AG08395 (cell line): ENCODE results near the gene KCNQ5.
"Not testable (repeated sequence)": the region's sequence is repeated elsewhere in the genome, so short reads cannot be mapped to it uniquely, and the experiment has no call there.

Experiments
- DNase-seq: peaks from one replicate; pipeline ENCODE4 v3.0.0; 2012; ENCODE audit warnings: mixed read lengths, low spot score

The KCNQ5 gene

GRCh38 chr6:72621291-72622093 is at the start of gene KCNQ5:
Gene KCNQ5, plus strand, starts transcription at chr6:72622064.
- peak; percentile 18 for DNase-seq

GRCh38 chr6:72579865-72580264 is 42.0 kb upstream of the KCNQ5 start:
- DNase-seq: no peak

GRCh38 chr6:72580281-72580940 is 41.5 kb upstream of the KCNQ5 start:
- peak; percentile 69 for DNase-seq

- not testable (repeated sequence) for DNase-seq
Measured at GRCh38 chr6:72580950-72581349, 40.9 kb upstream of the KCNQ5 start.

GRCh38 chr6:72588155-72588554 is 33.7 kb upstream of the KCNQ5 start:
- DNase-seq: no peak

- no peak for DNase-seq
Measured at GRCh38 chr6:72589096-72589495, 32.8 kb upstream of the KCNQ5 start.

- DNase-seq: no peak
Measured at GRCh38 chr6:72595812-72596211, 26.1 kb upstream of the KCNQ5 start.

GRCh38 chr6:72616406-72617015 is 5.4 kb upstream of the KCNQ5 start:
- DNase-seq: peak; percentile 20

GRCh38 chr6:72617721-72618120 is 4.1 kb upstream of the KCNQ5 start:
- DNase-seq: no peak

- peak; percentile 50 for DNase-seq
Measured at GRCh38 chr6:72619883-72620696, 1.8 kb upstream of the KCNQ5 start.

- no peak for DNase-seq
Measured at GRCh38 chr6:72620871-72621290, 983 bp upstream of the KCNQ5 start.

GRCh38 chr6:72622094-72622940 is 453 bp downstream of the KCNQ5 start:
- peak; percentile 38 for DNase-seq

- no peak for DNase-seq
Measured at GRCh38 chr6:72623808-72624207, 1.9 kb downstream of the KCNQ5 start.

- DNase-seq: peak; percentile 27
Measured at GRCh38 chr6:72624557-72625160, 2.8 kb downstream of the KCNQ5 start.

GRCh38 chr6:72626126-72626525 is 4.3 kb downstream of the KCNQ5 start:
- DNase-seq: no peak

- DNase-seq: no peak
Measured at GRCh38 chr6:72627539-72627938, 5.7 kb downstream of the KCNQ5 start.

- peak; percentile 37 for DNase-seq
Measured at GRCh38 chr6:72631480-72631879, 9.6 kb downstream of the KCNQ5 start.

GRCh38 chr6:72635636-72636035 is 13.8 kb downstream of the KCNQ5 start:
- DNase-seq: no peak

- no peak for DNase-seq
Measured at GRCh38 chr6:72636215-72636614, 14.4 kb downstream of the KCNQ5 start.

GRCh38 chr6:72636786-72637185 is 14.9 kb downstream of the KCNQ5 start:
- no peak for DNase-seq
